ENCODE results near the gene APBA2.
"Not testable (repeated sequence)": the region's sequence is repeated elsewhere in the genome, so short reads cannot be mapped to it uniquely, and the experiment has no call there.

Gene APBA2

GRCh38 chr15:28885630-28886430 lies at the start of gene APBA2:
APBA2 (plus strand) TSS chr15:28885974; CDS start chr15:29053885, 167,911 bp downstream.
- peak; percentile 69 for DNase-seq
- H3K27me3 Mint-ChIP-seq (ENCODE audit: low read depth, poor library complexity), result peaks cover 7% of the 10 kb centered on the region
- peaks cover 53% of the 10 kb centered on the region for H3K4me1 Mint-ChIP-seq
- H3K9me3 Mint-ChIP-seq, result no peaks in the 10 kb centered on the region
- TF ChIP-seq CTCF (IDR thresholded peaks at IDR 0.05), result no peak
- H3K27ac Mint-ChIP-seq, result no peak within 1 kb of the TSS
- no peaks in the 10 kb centered on the region for H3K36me3 Mint-ChIP-seq (ENCODE audit: low read depth)
- peak within 1 kb of the TSS; percentile 84 for H3K4me3 Mint-ChIP-seq

- not testable (repeated sequence) for H3K4me3 Mint-ChIP-seq; H3K27me3 Mint-ChIP-seq (ENCODE audit: low read depth, poor library complexity); H3K9me3 Mint-ChIP-seq; H3K27ac Mint-ChIP-seq; DNase-seq
- H3K4me1 Mint-ChIP-seq, result peaks cover 21% of the 10 kb centered on the region
- peaks cover 12% of the 10 kb centered on the region for H3K36me3 Mint-ChIP-seq (ENCODE audit: low read depth)
These were observed 45.5 kb upstream of the APBA2 start for GRCh38 chr15:28840285-28840684.

- peaks cover 21% of the 10 kb centered on the region for H3K4me1 Mint-ChIP-seq
- not testable (repeated sequence) for H3K27ac Mint-ChIP-seq; H3K27me3 Mint-ChIP-seq (ENCODE audit: low read depth, poor library complexity); DNase-seq; H3K9me3 Mint-ChIP-seq; H3K4me3 Mint-ChIP-seq
- H3K36me3 Mint-ChIP-seq (ENCODE audit: low read depth), result peaks cover 12% of the 10 kb centered on the region
These were observed 43.6 kb upstream of the APBA2 start for GRCh38 chr15:28842210-28842609.

- not testable (repeated sequence) for DNase-seq; H3K4me3 Mint-ChIP-seq; H3K36me3 Mint-ChIP-seq (ENCODE audit: low read depth); H3K27me3 Mint-ChIP-seq (ENCODE audit: low read depth, poor library complexity); H3K9me3 Mint-ChIP-seq; H3K27ac Mint-ChIP-seq
- peaks cover 21% of the 10 kb centered on the region for H3K4me1 Mint-ChIP-seq
These were observed 42.3 kb upstream of the APBA2 start for GRCh38 chr15:28843520-28843919.

GRCh38 chr15:28844147-28844546 lies 41.6 kb upstream of the APBA2 start:
- DNase-seq; H3K27me3 Mint-ChIP-seq (ENCODE audit: low read depth, poor library complexity); H3K27ac Mint-ChIP-seq; H3K4me3 Mint-ChIP-seq: not testable (repeated sequence)
- Mint-ChIP-seq H3K9me3 (peaks cover 14% of the 10 kb centered on the region), H3K4me1 (peaks cover 21% of the 10 kb centered on the region), H3K36me3 (ENCODE audit: low read depth) (peaks cover 13% of the 10 kb centered on the region)

GRCh38 chr15:28847247-28847646 lies 38.5 kb upstream of the APBA2 start:
- not testable (repeated sequence) for H3K27me3 Mint-ChIP-seq (ENCODE audit: low read depth, poor library complexity); H3K27ac Mint-ChIP-seq; DNase-seq; H3K4me3 Mint-ChIP-seq
- peaks cover 12% of the 10 kb centered on the region for H3K4me1 Mint-ChIP-seq
- peaks cover 13% of the 10 kb centered on the region for H3K36me3 Mint-ChIP-seq (ENCODE audit: low read depth)
- peaks cover 19% of the 10 kb centered on the region for H3K9me3 Mint-ChIP-seq

GRCh38 chr15:28847959-28848358 lies 37.8 kb upstream of the APBA2 start:
- H3K27ac Mint-ChIP-seq; H3K4me3 Mint-ChIP-seq; DNase-seq; H3K27me3 Mint-ChIP-seq (ENCODE audit: low read depth, poor library complexity): not testable (repeated sequence)
- peaks cover 13% of the 10 kb centered on the region for H3K36me3 Mint-ChIP-seq (ENCODE audit: low read depth)
- peaks cover 19% of the 10 kb centered on the region for H3K9me3 Mint-ChIP-seq
- H3K4me1 Mint-ChIP-seq, result peaks cover 11% of the 10 kb centered on the region

- H3K4me3 Mint-ChIP-seq; H3K27ac Mint-ChIP-seq; H3K27me3 Mint-ChIP-seq (ENCODE audit: low read depth, poor library complexity); DNase-seq: not testable (repeated sequence)
- H3K9me3 Mint-ChIP-seq, result peaks cover 19% of the 10 kb centered on the region
- peaks cover 17% of the 10 kb centered on the region for H3K4me1 Mint-ChIP-seq
- peaks cover 13% of the 10 kb centered on the region for H3K36me3 Mint-ChIP-seq (ENCODE audit: low read depth)
These were observed 37.3 kb upstream of the APBA2 start, which contains the start of gene GOLGA6L7 for GRCh38 chr15:28848521-28848920. GOLGA6L7 (minus strand) TSS chr15:28848644; CDS start chr15:28848549, 95 bp downstream.

GRCh38 chr15:28849271-28849670 lies 36.5 kb upstream of the APBA2 start:
- H3K9me3 Mint-ChIP-seq, result peaks cover 19% of the 10 kb centered on the region
- peaks cover 17% of the 10 kb centered on the region for H3K4me1 Mint-ChIP-seq
- not testable (repeated sequence) for H3K27ac Mint-ChIP-seq

GRCh38 chr15:28849766-28850165 lies 36.0 kb upstream of the APBA2 start:
- H3K4me3 Mint-ChIP-seq; H3K27ac Mint-ChIP-seq; DNase-seq; H3K27me3 Mint-ChIP-seq (ENCODE audit: low read depth, poor library complexity): not testable (repeated sequence)
- H3K36me3 Mint-ChIP-seq (ENCODE audit: low read depth), result peaks cover 13% of the 10 kb centered on the region
- peaks cover 19% of the 10 kb centered on the region for H3K9me3 Mint-ChIP-seq
- peaks cover 19% of the 10 kb centered on the region for H3K4me1 Mint-ChIP-seq

More at GRCh38 chr15:28849271-28849670, 36.5 kb upstream of the APBA2 start:
- H3K27me3 Mint-ChIP-seq (ENCODE audit: low read depth, poor library complexity); H3K4me3 Mint-ChIP-seq; DNase-seq: not testable (repeated sequence)
- H3K36me3 Mint-ChIP-seq (ENCODE audit: low read depth), result peaks cover 13% of the 10 kb centered on the region

GRCh38 chr15:28853654-28854053 lies 32.1 kb upstream of the APBA2 start:
- DNase-seq; H3K4me3 Mint-ChIP-seq; H3K9me3 Mint-ChIP-seq; H3K27me3 Mint-ChIP-seq (ENCODE audit: low read depth, poor library complexity): not testable (repeated sequence)
- peaks cover 12% of the 10 kb centered on the region for H3K36me3 Mint-ChIP-seq (ENCODE audit: low read depth)
- H3K27ac Mint-ChIP-seq, result peak overlapping the region; percentile 29
- H3K4me1 Mint-ChIP-seq, result peaks cover 19% of the 10 kb centered on the region

- DNase-seq; H3K4me3 Mint-ChIP-seq; H3K27me3 Mint-ChIP-seq (ENCODE audit: low read depth, poor library complexity); H3K9me3 Mint-ChIP-seq; H3K27ac Mint-ChIP-seq; H3K36me3 Mint-ChIP-seq (ENCODE audit: low read depth): not testable (repeated sequence)
- H3K4me1 Mint-ChIP-seq, result peaks cover 19% of the 10 kb centered on the region
These were observed 31.2 kb upstream of the APBA2 start for GRCh38 chr15:28854578-28854977.
